GM12872 (cell line): ENCODE data around the gene DRD4.

ENCODE experiments used
- TF ChIP-seq, protein P1 (sequence below): IDR thresholded peaks from 3 replicates; pipeline ENCODE4 v1.5.1; 2011; ENCODE audit warnings: low read depth, mild to moderate bottlenecking, low read length, moderate library complexity; ENCODE audit not compliant: insufficient read depth

DRD4 gene

DNA sequence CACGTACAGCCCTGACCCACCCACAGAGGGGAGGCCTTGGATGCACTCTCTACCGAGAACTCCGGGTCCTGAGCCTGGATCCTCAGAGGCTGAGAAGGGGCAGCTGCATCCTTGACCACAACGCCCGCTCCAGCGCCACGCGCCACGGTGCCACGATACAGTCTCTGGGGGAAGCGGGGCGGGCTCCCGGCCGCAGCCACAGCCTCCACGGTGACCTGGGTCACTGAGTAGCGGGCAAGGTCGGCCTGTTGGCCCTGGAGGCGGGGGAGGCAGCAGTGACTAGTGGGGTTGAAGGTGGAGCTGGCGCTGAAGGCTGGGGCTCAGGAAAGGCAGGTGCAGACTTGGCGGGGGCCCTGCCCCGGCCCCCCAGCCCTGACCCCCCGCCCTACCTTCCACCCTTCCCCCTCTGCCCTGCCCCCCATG is 17.4 kb upstream of the DRD4 start:
- TF ChIP-seq, protein P1, sequence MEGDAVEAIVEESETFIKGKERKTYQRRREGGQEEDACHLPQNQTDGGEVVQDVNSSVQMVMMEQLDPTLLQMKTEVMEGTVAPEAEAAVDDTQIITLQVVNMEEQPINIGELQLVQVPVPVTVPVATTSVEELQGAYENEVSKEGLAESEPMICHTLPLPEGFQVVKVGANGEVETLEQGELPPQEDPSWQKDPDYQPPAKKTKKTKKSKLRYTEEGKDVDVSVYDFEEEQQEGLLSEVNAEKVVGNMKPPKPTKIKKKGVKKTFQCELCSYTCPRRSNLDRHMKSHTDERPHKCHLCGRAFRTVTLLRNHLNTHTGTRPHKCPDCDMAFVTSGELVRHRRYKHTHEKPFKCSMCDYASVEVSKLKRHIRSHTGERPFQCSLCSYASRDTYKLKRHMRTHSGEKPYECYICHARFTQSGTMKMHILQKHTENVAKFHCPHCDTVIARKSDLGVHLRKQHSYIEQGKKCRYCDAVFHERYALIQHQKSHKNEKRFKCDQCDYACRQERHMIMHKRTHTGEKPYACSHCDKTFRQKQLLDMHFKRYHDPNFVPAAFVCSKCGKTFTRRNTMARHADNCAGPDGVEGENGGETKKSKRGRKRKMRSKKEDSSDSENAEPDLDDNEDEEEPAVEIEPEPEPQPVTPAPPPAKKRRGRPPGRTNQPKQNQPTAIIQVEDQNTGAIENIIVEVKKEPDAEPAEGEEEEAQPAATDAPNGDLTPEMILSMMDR, result no peak

DNA sequence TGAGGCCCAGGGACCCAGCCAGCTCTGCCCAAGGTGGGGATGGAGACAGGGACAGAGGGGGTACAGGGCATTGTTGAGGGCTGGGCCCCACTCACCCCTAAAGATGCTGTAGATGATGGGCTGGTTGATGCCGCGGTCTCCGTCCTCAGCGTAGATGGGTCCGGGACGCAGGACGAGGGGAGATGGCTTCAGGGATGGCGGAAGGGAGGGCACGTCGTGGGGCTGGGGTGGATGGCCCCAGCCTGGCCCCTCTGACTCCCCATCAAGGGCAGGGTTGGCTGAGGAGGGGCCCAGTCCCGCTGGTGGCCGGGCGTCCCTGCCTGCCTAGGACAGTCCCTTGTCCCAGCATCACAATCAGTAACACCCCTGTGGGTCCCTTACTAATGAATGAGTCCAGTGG is 16.9 kb upstream of the DRD4 start:
- TF ChIP-seq, protein P1, result no peak

DNA sequence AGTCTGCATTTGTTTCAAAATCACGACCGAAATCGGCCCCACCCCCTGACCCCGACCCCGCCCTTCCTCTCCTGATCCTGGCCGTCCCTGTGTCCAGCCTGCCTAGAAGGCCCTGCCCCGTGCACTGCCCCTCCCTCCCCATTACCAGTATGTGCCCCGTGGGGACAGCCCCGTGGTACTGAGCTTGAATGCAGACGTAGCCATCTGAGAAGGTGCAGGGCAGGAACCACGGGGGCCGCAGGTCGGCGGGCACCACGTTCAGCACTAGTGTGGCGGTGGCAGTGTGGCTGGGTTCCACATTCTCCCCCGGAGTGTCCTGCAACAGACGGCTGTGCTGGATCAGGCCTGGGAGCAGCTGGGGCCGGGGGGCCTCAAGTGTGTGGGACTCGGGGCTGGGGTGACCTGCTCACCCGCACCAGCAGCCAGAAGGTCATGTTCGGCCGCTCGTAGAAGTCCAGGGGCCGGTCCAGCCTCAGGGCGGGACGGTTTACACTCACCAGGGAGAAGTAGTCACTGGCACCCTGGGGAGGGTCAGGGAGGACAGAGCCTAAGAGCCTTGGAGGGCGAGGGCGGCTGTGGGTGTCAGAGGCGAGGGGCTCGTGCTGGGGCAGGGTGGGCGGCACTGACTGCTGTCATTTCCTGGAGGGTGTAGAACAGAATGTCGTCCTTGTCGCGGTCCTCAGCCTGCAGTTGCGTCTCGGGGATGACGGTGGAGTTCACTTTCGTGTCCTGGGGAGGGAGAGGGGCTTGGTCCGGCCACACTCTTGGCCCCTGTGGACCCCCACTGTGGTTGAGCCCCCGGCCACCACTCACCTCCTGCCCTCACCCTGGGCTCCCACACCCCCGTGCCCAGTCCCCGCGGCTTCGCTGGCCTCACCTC is 15.9 kb upstream of the DRD4 start:
- TF ChIP-seq, protein P1, result no peak

DNA sequence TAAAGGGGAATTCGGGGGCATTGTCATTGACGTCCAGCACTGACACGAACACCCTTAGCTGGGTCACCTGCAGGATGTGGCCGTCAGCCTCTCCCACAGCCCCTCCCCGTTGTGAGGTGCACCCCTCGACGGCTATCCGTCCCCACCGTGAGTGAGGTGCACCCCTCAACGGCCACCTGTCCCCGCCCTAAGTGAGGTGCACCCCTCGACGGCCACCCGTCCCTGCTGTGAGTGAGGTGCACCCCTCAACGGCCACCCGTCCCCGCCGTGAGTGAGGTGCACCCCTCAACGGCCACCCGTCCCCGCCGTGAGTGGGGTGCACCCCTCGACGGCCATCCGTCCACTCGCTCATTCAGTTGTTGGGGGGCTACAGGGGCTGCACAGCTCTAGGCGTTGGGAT is 15.2 kb upstream of the DRD4 start:
- TF ChIP-seq, protein P1, result no peak

DNA sequence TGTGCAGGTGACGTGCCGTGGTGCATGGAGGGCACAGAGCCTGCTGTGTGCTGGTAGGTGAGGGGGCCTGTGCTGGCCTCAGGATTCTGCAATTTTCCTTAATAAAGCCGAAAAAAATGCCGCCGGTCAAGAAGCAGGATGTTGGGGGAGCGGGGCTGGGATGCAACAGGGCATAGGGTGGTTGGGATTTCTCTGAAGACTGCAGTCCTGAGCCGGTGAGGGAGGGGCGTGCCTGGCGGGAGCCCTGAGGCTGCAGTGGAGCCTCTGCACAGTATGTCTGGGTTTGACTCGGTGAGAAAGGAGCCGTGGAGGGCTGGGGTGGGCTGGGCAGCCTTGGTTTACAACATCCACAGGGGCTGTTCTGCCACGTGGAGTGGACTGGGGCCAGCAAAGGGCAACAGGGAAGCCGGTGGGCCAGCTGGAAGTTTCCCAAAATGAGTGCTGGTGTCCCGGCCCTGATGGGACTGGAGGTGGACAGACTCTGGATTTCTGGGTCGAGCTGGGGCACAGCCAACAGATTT is 13.7 kb upstream of the DRD4 start:
- TF ChIP-seq, protein P1, result no peak

DNA sequence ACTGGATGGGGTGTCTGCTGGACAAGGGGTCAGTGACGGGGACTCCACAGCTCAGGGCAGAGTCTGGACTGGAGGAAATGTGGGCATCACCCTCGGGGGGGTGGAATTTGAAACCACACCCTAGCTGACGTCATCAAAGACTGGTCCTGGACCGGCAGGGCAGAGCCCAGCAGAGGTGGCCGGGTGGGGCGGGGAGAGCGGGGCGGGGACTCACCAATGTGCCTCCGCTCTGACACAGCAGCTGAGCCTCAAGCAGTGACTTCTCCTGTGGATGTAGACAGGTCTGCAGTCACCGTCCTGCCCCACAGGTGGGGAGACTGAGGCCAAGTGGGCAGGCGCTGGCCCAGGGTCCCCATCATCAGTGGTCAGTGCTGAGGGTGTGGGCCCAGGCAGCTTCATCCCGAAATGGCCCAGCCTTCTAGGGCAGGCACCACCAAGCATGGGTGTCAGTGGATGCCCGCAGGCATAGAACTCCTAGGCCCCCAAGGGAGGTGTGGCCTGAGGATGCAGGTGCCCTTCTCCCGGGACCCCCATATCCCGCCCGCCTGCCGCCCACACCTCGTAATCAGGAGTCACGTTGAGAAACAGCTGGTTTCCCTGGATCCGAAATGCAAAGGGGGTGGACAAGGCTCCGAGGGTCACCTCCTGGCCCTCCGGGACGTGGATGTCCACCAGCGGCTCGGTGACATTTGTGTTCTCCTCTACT is 12.9 kb upstream of the DRD4 start:
- TF ChIP-seq, protein P1, result no peak
